ENCODE data around the gene ZDHHC11B. TPM values are rescaled to one million over a fixed set of nuclear protein-coding genes. Genes with fewer than 3 reads are reported as not detected.
A peak's percentile ranks its signal among the peaks of the same experiment; 100 is the strongest.

Gene ZDHHC11B
- total and polyA plus RNA-seq, 2 experiments from 2014 or later: not detected

DNA sequence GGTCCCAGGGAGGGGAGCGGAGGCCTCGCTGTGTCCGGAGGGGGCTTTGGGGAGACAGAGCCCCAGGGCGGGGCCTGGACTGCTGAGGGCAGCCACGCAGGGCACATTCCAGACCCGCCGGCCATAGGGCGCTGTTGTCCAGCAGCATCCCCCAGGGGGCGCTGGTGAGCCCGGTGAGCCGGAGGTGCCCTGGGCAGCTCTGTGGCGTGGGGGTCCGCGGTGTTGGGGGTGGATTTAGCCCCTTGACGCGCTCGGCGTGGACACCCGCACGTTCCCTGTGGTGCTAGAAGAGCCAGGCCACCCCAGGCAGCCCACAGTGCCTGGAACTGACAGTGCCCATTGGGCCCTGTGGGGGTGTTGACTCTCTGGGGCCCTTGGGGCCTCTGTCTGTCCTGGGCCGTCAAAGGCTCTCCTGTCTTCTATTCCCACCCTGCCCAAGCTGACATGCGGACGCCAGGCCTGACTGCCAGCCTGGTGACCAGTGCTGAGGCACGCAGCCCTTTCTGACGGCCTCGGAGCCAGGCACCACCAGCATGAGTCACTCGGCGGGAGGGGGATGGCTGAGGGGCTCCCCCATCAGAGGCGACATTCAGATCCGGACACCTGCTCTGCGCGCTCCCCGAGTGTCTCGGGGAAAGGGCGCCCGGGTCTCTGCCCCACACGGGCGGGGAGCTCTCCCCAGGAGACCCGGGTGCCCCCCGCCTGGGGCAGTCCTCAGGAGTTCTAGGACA lies 115.3 kb downstream of the ZDHHC11B start:
- Histone ChIP-seq H3K36me3 (ENCODE audit: low read depth) (no peaks in the 10 kb centered on the region), H3K9me3 (ENCODE audit: low read depth) (no peaks in the 10 kb centered on the region), H3K9ac (no peak overlapping the region), H3K27ac (no peak overlapping the region), H3K27me3 (replicated peaks; ENCODE audit: insufficient read depth) (peaks cover 19% of the 10 kb centered on the region), H2AFZ (no peak overlapping the region), H3K79me2 (ENCODE audit: insufficient read depth) (no peaks in the 10 kb centered on the region), H3F3A (ENCODE audit: insufficient read depth) (no peaks in the 10 kb centered on the region), H3K4me1 (ENCODE audit: insufficient read depth) (no peaks in the 10 kb centered on the region), H3K9me2 (ENCODE audit: insufficient read depth) (no peaks in the 10 kb centered on the region), H3K4me2 (ENCODE audit: unreplicated experiment) (no peak overlapping the region), H4K20me1 (ENCODE audit: insufficient read depth) (no peaks in the 10 kb centered on the region), H3K4me3 (no peak overlapping the region)
- 40 to 51% methylated on average over 27 to 31 of the region's 40 CpGs for WGBS, 2 experiments (ENCODE audit: low coverage in 1 of 2, low lambda C conversion rate in 2 of 2, missing lambda C conversion rate in 2 of 2)
- DNase-seq: peak; percentile 42
- TF ChIP-seq EZH2phosphoT487 (IDR thresholded peaks at IDR 0.05; ENCODE audit: insufficient read depth, low read depth): no peak
- no peak for TF ChIP-seq EZH2 (IDR thresholded peaks at IDR 0.05; ENCODE audit: insufficient read depth, poor library complexity, severe bottlenecking)
- in situ Hi-C loops (cut with MboI): loop anchor here (10.0 to 25.0 kb wide), 2 partner anchors 236 to 493 kb away; no protein-coding TSS in a partner anchor

DNA sequence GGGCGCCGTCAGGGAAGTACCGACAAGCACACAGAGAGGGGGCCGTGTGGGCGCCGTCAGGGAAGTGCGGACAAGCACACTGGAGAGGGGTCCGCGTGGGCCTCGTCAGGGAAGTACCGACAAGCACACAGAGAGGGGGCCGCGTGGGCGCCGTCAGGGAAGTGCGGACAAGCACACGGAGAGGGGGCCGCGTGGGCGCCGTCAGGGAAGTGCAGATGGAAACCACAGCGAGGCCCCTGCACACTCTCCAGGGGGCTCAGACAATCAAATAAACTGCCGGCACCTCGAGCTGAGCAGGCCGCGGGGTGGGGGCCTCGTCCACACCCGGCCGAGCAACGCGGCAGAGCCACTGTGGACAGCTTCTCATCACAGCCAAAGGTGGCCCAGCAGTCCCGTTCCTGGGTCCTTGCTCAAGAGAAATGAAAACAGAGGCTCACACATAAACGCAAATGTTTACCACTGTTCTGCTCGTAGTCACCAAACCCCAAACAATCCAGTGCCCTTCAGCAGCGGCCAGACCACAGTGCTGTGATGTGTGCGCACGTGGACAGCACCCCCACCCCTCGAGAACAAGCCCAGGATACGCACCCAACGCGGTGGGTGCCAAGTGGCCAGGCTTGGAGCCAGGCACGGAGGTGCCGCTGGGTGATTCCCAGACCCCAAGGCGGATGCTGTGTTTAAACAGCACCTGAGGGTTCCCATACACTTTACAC lies 116.1 kb downstream of the ZDHHC11B start:
- WGBS, 2 experiments (ENCODE audit: low coverage in 1 of 2, low lambda C conversion rate in 2 of 2, missing lambda C conversion rate in 2 of 2): 94% methylated on average over 25 to 44 of the region's 44 CpGs
- in situ Hi-C loops (cut with MboI): loop anchor here (10.0 to 25.0 kb wide), 2 partner anchors 236 to 494 kb away; no protein-coding TSS in a partner anchor
- TF ChIP-seq EZH2phosphoT487 (IDR thresholded peaks at IDR 0.05; ENCODE audit: insufficient read depth, low read depth) (no peak), EZH2 (IDR thresholded peaks at IDR 0.05; ENCODE audit: insufficient read depth, poor library complexity, severe bottlenecking) (no peak)
- H3K9me3 ChIP-seq (ENCODE audit: low read depth): no peaks in the 10 kb centered on the region
- no peak overlapping the region for H3K4me3 ChIP-seq
- no peak overlapping the region for H3K9ac ChIP-seq
- no peaks in the 10 kb centered on the region for H3K9me2 ChIP-seq (ENCODE audit: insufficient read depth)
- H3K36me3 ChIP-seq (ENCODE audit: low read depth): no peaks in the 10 kb centered on the region
- no peaks in the 10 kb centered on the region for H3K4me1 ChIP-seq (ENCODE audit: insufficient read depth)
- DNase-seq: no peak
- H2AFZ ChIP-seq: no peak overlapping the region
- H3K79me2 ChIP-seq (ENCODE audit: insufficient read depth): no peaks in the 10 kb centered on the region
- no peaks in the 10 kb centered on the region for H4K20me1 ChIP-seq (ENCODE audit: insufficient read depth)
- H3K4me2 ChIP-seq (ENCODE audit: unreplicated experiment): no peak overlapping the region
- peaks cover 13% of the 10 kb centered on the region for H3K27me3 ChIP-seq (replicated peaks; ENCODE audit: insufficient read depth)
- H3K27ac ChIP-seq: no peak overlapping the region
- H3F3A ChIP-seq (ENCODE audit: insufficient read depth): no peaks in the 10 kb centered on the region

DNA sequence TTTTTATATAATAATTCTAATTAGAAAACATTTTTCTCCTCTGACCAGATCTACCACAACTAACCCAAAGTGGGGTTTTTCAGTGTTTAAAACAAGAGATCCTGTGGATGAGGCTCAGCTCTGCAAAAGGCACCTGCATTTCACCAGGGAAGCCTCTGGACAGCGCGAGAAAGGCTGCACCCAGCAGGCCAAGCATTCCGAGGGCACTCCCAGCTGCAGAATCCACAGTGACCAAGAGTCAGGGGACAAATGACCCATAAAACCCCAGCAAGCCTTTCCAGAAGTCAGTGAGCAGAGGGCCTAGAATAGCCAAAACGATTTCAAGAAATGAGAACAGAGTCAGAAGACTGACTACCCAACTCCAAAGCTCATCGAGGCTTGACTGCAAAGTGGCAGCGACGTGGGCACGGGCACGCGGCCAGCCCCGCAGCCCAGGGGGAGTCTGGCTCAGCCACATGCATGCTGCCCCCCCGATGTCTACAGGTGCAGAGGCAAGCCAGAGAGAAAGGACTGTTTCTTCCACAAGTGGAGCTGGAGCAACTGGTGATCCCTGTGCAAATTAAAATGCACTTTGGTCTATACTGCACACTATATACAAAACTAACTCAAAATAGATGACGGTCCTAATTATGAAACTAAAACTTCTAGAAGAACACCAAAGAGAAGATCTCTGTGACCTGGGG lies 117.6 kb downstream of the ZDHHC11B start:
- Histone ChIP-seq H3K4me1 (ENCODE audit: insufficient read depth) (no peaks in the 10 kb centered on the region), H3K27ac (no peak overlapping the region), H2AFZ (no peak overlapping the region), H3K4me2 (ENCODE audit: unreplicated experiment) (no peak overlapping the region), H3K36me3 (ENCODE audit: low read depth) (no peaks in the 10 kb centered on the region), H3K27me3 (replicated peaks; ENCODE audit: insufficient read depth) (0 out of 2 replicates have a peak, but pooled peaks cover under 1% of the 10 kb centered on the region), H3K9ac (no peak overlapping the region), H3K4me3 (no peak overlapping the region), H3K9me2 (ENCODE audit: insufficient read depth) (no peaks in the 10 kb centered on the region), H3K79me2 (ENCODE audit: insufficient read depth) (no peaks in the 10 kb centered on the region), H4K20me1 (ENCODE audit: insufficient read depth) (no peaks in the 10 kb centered on the region), H3F3A (ENCODE audit: insufficient read depth) (no peaks in the 10 kb centered on the region), H3K9me3 (ENCODE audit: low read depth) (no peaks in the 10 kb centered on the region)
- TF ChIP-seq EZH2 (IDR thresholded peaks at IDR 0.05; ENCODE audit: insufficient read depth, poor library complexity, severe bottlenecking) (no peak), EZH2phosphoT487 (IDR thresholded peaks at IDR 0.05; ENCODE audit: insufficient read depth, low read depth) (no peak)
- in situ Hi-C loops (cut with MboI): loop anchor here (10.0 to 25.0 kb wide), 2 partner anchors 238 to 495 kb away; no protein-coding TSS in a partner anchor
- no peak for DNase-seq
- WGBS, 2 experiments (ENCODE audit: low coverage in 1 of 2, low lambda C conversion rate in 2 of 2, missing lambda C conversion rate in 2 of 2): 92 to 93% methylated on average over 13 of the region's 13 CpGs
